CD4-positive, alpha-beta T cell (primary cell): ENCODE data around the gene TMSB4X. TPM values are rescaled to one million over a fixed set of nuclear protein-coding genes. Genes with fewer than 3 reads are reported as not detected.
"Not testable (repeated sequence)": the region's sequence is repeated elsewhere in the genome, so short reads cannot be mapped to it uniquely, and the experiment has no call there.

ENCODE experiments used
- ATAC-seq: fragments of 200-7000 bp; cut with Tn5 transposase; one replicate; pipeline ENCODE4 v1.10.0; 2022; ENCODE audit warnings: mild to moderate bottlenecking; ENCODE audit not compliant: poor library complexity
- CTCF ChIA-PET: fragments of 350-600 bp; sonication (Branson Sonifier 250); formaldehyde crosslinking; loops from one replicate; lab custom pipeline; 2021; ENCODE audit warnings: antibody characterized with exemption, inconsistent platforms; lab: Charles Lee
- POLR2A ChIA-PET: fragments of 350-600 bp; sonication (Branson Sonifier 250); formaldehyde crosslinking; loops from one replicate; lab custom pipeline; 2021; ENCODE audit warnings: antibody characterized with exemption, inconsistent platforms; lab: Charles Lee
- DNase-seq, 14 experiments: peaks; one replicate each; pipeline ENCODE4 v3.0.0-alpha.2; 2013 to 2020; ENCODE audit warnings: mixed read lengths in 2 of 14
- H3K27ac ChIP-seq, 2 donors: one replicate each; pipeline versions ENCODE4 v1.5.1 to v1.7.0; 2013; ENCODE audit warnings: low read length in 2 of 2, low read depth in 1 of 2, mild to moderate bottlenecking in 1 of 2
- H3K27me3 ChIP-seq, 2 experiments: 1 replicate in 1 of 2; 2 replicates in 1 of 2; pipeline versions ENCODE4 v1.6.1 to v1.7.0; 2013; ENCODE audit warnings: low read length in 2 of 2, control low read depth in 1 of 2, mild to moderate bottlenecking in 1 of 2, moderate library complexity in 1 of 2; ENCODE audit not compliant: insufficient read depth in 2 of 2, control insufficient read depth in 1 of 2
- H3K36me3 ChIP-seq: one replicate; pipeline ENCODE4 v1.6.1; 2013; ENCODE audit warnings: low read length, control low read depth; ENCODE audit not compliant: insufficient read depth
- H3K4me1 ChIP-seq: one replicate; pipeline ENCODE4 v1.6.1; 2013; ENCODE audit warnings: low read length, control low read depth; ENCODE audit not compliant: insufficient read depth
- H3K4me3 ChIP-seq: one replicate; pipeline ENCODE4 v1.5.1; 2013; ENCODE audit warnings: mild to moderate bottlenecking, low read length, moderate library complexity
- H3K9me3 ChIP-seq, 2 experiments: 1 replicate in 1 of 2; 2 replicates in 1 of 2; pipeline versions ENCODE4 v1.6.1 to v1.7.0; 2013; ENCODE audit warnings: low read length in 2 of 2, mild to moderate bottlenecking in 2 of 2, control low read depth in 1 of 2, moderate library complexity in 1 of 2; ENCODE audit not compliant: control insufficient read depth in 1 of 2, insufficient read depth in 1 of 2
- H3K27ac Mint-ChIP-seq: one replicate; pipeline ENCODE4 v1.8.0; 2020; ENCODE audit warnings: mixed read lengths
- H3K27me3 Mint-ChIP-seq: one replicate; pipeline ENCODE4 v1.8.0; 2021; ENCODE audit warnings: mixed read lengths
- H3K36me3 Mint-ChIP-seq: one replicate; pipeline ENCODE4 v1.8.0; 2021; ENCODE audit warnings: low read depth, mixed read lengths
- H3K4me1 Mint-ChIP-seq: one replicate; pipeline ENCODE4 v1.8.0; 2021; ENCODE audit warnings: low read depth, mixed read lengths
- H3K4me3 Mint-ChIP-seq: one replicate; pipeline ENCODE4 v1.8.0; 2020; ENCODE audit warnings: mild to moderate bottlenecking, mixed read lengths
- H3K9me3 Mint-ChIP-seq: one replicate; pipeline ENCODE4 v1.8.0; 2020; ENCODE audit warnings: mixed read lengths
- intact Hi-C, 2 experiments: fragments of 100-400 bp; cut with DNase I in 1 of 2; cut with micrococcal nuclease in 1 of 2; formaldehyde crosslinking; loops; one replicate each; pipeline versions ENCODE4 v1.15.1 to v1.9.0; 2023 to 2025; cut with DNase I, micrococcal nuclease
- total RNA-seq, 174 experiments: library from RNA in 2 of 174; stranded (reverse) in 2 of 174; gene quantifications; one replicate each; pipeline ENCODE4 v1.2.3 and lab custom pipeline; 2021 to 2026
- TF ChIP-seq, protein P1 (sequence below): fragments of 200-600 bp; IDR thresholded peaks from one replicate; pipeline ENCODE4 v1.8.0; 2022; ENCODE audit warnings: antibody characterized with exemption, mild to moderate bottlenecking

TMSB4X gene
- total RNA-seq, 2 experiments from 2014 or later = 2,621 to 2,738 TPM

DNA sequence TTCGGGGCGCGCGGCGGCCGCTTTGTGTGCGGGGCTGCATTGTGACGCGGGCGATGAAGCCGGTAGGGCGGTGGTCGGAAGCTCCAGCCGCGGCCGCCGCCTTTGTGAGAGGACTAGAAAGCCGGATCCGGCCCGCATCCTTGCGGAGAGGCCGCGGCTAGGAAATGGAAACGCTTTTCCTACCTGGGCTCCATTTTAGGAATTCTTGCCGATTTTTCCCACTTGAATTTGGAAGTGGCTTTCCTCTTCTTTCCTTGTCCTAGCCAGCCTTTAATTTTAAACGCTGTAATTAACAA lies 708 bp downstream of the TMSB4X start:
- peaks cover 34% of the 10 kb centered on the region for H3K4me1 Mint-ChIP-seq
- H3K9me3 ChIP-seq = no peaks in the 10 kb centered on the region
- H3K36me3 Mint-ChIP-seq = peaks cover 75% of the 10 kb centered on the region

DNA sequence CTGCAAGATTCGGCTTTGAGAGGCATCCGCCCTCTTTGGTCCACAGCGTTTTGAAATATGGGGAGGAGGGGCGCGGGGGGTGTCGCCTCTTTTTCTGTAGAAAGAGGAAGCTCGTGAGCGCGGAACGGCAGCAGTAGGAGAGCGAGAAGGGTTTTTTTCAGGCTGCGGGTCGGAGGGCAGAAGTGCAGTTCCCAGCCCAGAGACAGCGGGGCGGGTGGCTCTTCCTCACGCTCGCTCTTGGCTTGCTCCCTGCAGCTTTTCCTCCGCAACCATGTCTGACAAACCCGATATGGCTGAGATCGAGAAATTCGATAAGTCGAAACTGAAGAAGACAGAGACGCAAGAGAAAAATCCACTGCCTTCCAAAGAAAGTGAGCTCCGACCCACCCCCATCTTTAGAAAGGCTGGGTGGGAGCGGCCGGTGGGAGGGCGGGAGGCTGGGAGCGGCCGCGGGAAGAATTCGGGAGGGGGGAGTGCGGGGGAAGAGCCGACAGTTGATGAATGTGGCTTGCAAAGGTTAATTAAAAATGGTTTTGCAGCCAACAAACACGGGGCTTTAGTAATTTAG lies 1.2 kb downstream of the TMSB4X start:
- Mint-ChIP-seq H3K27me3 (no peaks in the 10 kb centered on the region), H3K9me3 (no peaks in the 10 kb centered on the region), H3K4me3 (peak overlapping the region; percentile 100), H3K4me1 (peaks cover 34% of the 10 kb centered on the region), H3K27ac (peak overlapping the region; percentile 95), H3K36me3 (peaks cover 70% of the 10 kb centered on the region)
- Histone ChIP-seq H3K27me3 (no peaks in the 10 kb centered on the region), H3K27ac (peak overlapping the region; percentile 86 to 91), H3K4me1 (peaks cover 29% of the 10 kb centered on the region), H3K36me3 (peaks cover 23% of the 10 kb centered on the region), H3K9me3 (no peaks in the 10 kb centered on the region), H3K4me3 (peak overlapping the region; percentile 98)
- ChIA-PET POLR2A (interaction anchor here (0.8 to 20.8 kb wide), 18 partner anchors 7 to 759 kb away, joined by 3 to 1205 read pairs (median 18); partner anchors contain the start of genes OFD1, RAB9A and TRAPPC2), CTCF (interaction anchor here (1.0 to 13.4 kb wide), 3 partner anchors 27 to 204 kb away, joined by 5 to 181 read pairs (median 50); no protein-coding TSS in a partner anchor)
- TF ChIP-seq, protein P1, sequence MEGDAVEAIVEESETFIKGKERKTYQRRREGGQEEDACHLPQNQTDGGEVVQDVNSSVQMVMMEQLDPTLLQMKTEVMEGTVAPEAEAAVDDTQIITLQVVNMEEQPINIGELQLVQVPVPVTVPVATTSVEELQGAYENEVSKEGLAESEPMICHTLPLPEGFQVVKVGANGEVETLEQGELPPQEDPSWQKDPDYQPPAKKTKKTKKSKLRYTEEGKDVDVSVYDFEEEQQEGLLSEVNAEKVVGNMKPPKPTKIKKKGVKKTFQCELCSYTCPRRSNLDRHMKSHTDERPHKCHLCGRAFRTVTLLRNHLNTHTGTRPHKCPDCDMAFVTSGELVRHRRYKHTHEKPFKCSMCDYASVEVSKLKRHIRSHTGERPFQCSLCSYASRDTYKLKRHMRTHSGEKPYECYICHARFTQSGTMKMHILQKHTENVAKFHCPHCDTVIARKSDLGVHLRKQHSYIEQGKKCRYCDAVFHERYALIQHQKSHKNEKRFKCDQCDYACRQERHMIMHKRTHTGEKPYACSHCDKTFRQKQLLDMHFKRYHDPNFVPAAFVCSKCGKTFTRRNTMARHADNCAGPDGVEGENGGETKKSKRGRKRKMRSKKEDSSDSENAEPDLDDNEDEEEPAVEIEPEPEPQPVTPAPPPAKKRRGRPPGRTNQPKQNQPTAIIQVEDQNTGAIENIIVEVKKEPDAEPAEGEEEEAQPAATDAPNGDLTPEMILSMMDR = no peak
- intact Hi-C loops = loop anchor here (1.0 to 10.0 kb wide), 7 partner anchors 25 to 1059 kb away; partner anchors contain the start of gene TCEANC (in 1 of the 2)
- ATAC-seq (no peak), DNase-seq (peak in 4 of 14 experiments; percentile 42 to 71 (median 62))

More for the DNA sequence above, 708 bp downstream of the TMSB4X start:
- ChIA-PET POLR2A (interaction anchor here (0.8 to 20.8 kb wide), 20 partner anchors 9 to 759 kb away, joined by 3 to 1205 read pairs (median 8); partner anchors contain the start of genes OFD1, RAB9A and TRAPPC2), CTCF (interaction anchor here (8.0 to 13.4 kb wide), 2 partner anchors 27 to 116 kb away, joined by 50 to 181 read pairs; no protein-coding TSS in a partner anchor)
- H3K27ac Mint-ChIP-seq = peak overlapping the region; percentile 95
- H3K27ac ChIP-seq = peak overlapping the region; percentile 86 to 91
- peak overlapping the region; percentile 98 for H3K4me3 ChIP-seq
- H3K4me1 ChIP-seq = peaks cover 29% of the 10 kb centered on the region
- no peaks in the 10 kb centered on the region for H3K27me3 ChIP-seq
- intact Hi-C loops = loop anchor here (1.0 to 10.0 kb wide), 7 partner anchors 25 to 1059 kb away; partner anchors contain the start of gene TCEANC (in 1 of the 2)
- TF ChIP-seq, protein P1 = no peak
- ATAC-seq (no peak), DNase-seq (peak in 1 of 14 experiments; percentile 36)
- peaks cover 23% of the 10 kb centered on the region for H3K36me3 ChIP-seq
- no peaks in the 10 kb centered on the region for H3K9me3 Mint-ChIP-seq
- peak overlapping the region; percentile 100 for H3K4me3 Mint-ChIP-seq
- no peaks in the 10 kb centered on the region for H3K27me3 Mint-ChIP-seq

DNA sequence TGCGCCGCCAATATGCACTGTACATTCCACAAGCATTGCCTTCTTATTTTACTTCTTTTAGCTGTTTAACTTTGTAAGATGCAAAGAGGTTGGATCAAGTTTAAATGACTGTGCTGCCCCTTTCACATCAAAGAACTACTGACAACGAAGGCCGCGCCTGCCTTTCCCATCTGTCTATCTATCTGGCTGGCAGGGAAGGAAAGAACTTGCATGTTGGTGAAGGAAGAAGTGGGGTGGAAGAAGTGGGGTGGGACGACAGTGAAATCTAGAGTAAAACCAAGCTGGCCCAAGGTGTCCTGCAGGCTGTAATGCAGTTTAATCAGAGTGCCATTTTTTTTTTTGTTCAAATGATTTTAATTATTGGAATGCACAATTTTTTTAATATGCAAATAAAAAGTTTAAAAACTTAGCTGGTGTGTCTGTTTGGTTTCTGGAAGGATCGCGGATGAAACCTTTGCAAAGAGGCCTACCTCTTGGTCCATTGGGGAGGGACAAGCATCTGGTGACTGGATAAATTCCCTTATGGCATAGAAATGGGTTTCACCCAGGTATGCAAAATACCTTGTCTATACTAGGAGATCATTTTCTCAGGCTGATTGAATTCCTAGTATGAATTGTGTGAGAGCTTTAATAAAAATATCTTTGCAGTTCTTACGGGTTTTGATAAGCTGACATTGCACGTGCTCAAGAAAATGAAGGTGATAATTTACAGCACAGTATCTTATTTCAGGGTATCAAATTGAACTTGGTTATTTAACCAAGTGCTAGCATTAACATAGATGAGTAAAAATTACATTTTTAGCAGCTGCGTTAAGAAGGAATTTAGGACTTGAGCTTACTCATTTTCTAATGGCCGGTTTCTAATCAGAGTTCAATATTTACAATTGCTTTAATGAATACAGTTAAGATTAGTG lies 2.2 kb downstream of the TMSB4X start:
- Histone ChIP-seq H3K4me3 (peak overlapping the region; percentile 98), H3K27ac (peak overlapping the region; percentile 29 to 75), H3K4me1 (peaks cover 32% of the 10 kb centered on the region), H3K36me3 (peaks cover 23% of the 10 kb centered on the region)
- peak overlapping the region; percentile 95 for H3K27ac Mint-ChIP-seq
- not testable (repeated sequence) for ATAC-seq, H3K9me3 Mint-ChIP-seq, H3K27me3 ChIP-seq, DNase-seq, H3K9me3 ChIP-seq, H3K27me3 Mint-ChIP-seq
- H3K4me1 Mint-ChIP-seq = peaks cover 38% of the 10 kb centered on the region
- intact Hi-C loops = loop anchor here in 1 of 2 experiments (1.0 to 10.0 kb wide), 5 partner anchors 9 to 1058 kb away; partner anchors contain the start of gene TCEANC
- H3K4me3 Mint-ChIP-seq = peak overlapping the region; percentile 97
- POLR2A ChIA-PET = interaction anchor here (0.7 to 20.8 kb wide), 32 partner anchors 8 to 779 kb away, joined by 3 to 1205 read pairs (median 7); partner anchors contain the start of genes OFD1 and TRAPPC2
- H3K36me3 Mint-ChIP-seq = peaks cover 63% of the 10 kb centered on the region
- CTCF ChIA-PET = interaction anchor here (1.0 to 13.4 kb wide), 4 partner anchors 21 to 205 kb away, joined by 3 to 181 read pairs (median 28); no protein-coding TSS in a partner anchor
